ENCODE results near the gene KLF3.

Gene KLF3

GRCh38 chr4:38618505-38618904 is 45.5 kb upstream of the KLF3 start:
- TF ChIP-seq CTCF (IDR thresholded peaks at IDR 0.05; ENCODE audit: low read depth, low read length, poor library complexity, severe bottlenecking) (no peak), EZH2phosphoT487 (IDR thresholded peaks at IDR 0.05; ENCODE audit: borderline replicate concordance, low read length) (no peak)
- H3K79me2 ChIP-seq (ENCODE audit: control insufficient read depth, low read length): no peaks in the 10 kb centered on the region
- H3K27ac ChIP-seq (ENCODE audit: low read depth, low read length): no peak overlapping the region
- H3K36me3 ChIP-seq (ENCODE audit: control insufficient read depth, low read length): no peaks in the 10 kb centered on the region
- H3K4me3 ChIP-seq (ENCODE audit: low read length): no peak overlapping the region
- H3F3A ChIP-seq (ENCODE audit: control insufficient read depth, insufficient read depth): no peaks in the 10 kb centered on the region
- H3K9me2 ChIP-seq (replicated peaks; ENCODE audit: control insufficient read depth, low read length): no peaks in the 10 kb centered on the region
- H4K20me1 ChIP-seq (ENCODE audit: control insufficient read depth, insufficient read depth, low read depth, low read length): no peaks in the 10 kb centered on the region
- H3K4me2 ChIP-seq (ENCODE audit: low read length): no peak overlapping the region
- H3K9me3 ChIP-seq (ENCODE audit: control insufficient read depth, insufficient read depth, low read length): no peaks in the 10 kb centered on the region
- H3K4me1 ChIP-seq (ENCODE audit: control insufficient read depth, low read length): no peaks in the 10 kb centered on the region
- peaks cover 3% of the 10 kb centered on the region; the same call in 1 of the 2 replicates for H3K27me3 ChIP-seq (ENCODE audit: control insufficient read depth, low read length)

- Histone ChIP-seq H3K27ac (ENCODE audit: low read depth, low read length) (no peak overlapping the region), H3K79me2 (ENCODE audit: control insufficient read depth, low read length) (no peaks in the 10 kb centered on the region), H3K9me3 (ENCODE audit: control insufficient read depth, insufficient read depth, low read length) (no peaks in the 10 kb centered on the region), H3K36me3 (ENCODE audit: control insufficient read depth, low read length) (no peaks in the 10 kb centered on the region), H3F3A (ENCODE audit: control insufficient read depth, insufficient read depth) (no peaks in the 10 kb centered on the region), H4K20me1 (ENCODE audit: control insufficient read depth, insufficient read depth, low read depth, low read length) (no peaks in the 10 kb centered on the region), H3K4me1 (ENCODE audit: control insufficient read depth, low read length) (no peaks in the 10 kb centered on the region), H3K9me2 (replicated peaks; ENCODE audit: control insufficient read depth, low read length) (no peaks in the 10 kb centered on the region), H3K4me3 (ENCODE audit: low read length) (no peak overlapping the region), H3K4me2 (ENCODE audit: low read length) (no peak overlapping the region), H3K27me3 (ENCODE audit: control insufficient read depth, low read length) (peaks cover 3% of the 10 kb centered on the region; the same call in 1 of the 2 replicates)
- no peak for TF ChIP-seq EZH2phosphoT487 (IDR thresholded peaks at IDR 0.05; ENCODE audit: borderline replicate concordance, low read length)
- no peak for TF ChIP-seq CTCF (IDR thresholded peaks at IDR 0.05; ENCODE audit: low read depth, low read length, poor library complexity, severe bottlenecking)
Observed at GRCh38 chr4:38619316-38619715, 44.7 kb upstream of the KLF3 start.

GRCh38 chr4:38620065-38620464 is 43.9 kb upstream of the KLF3 start:
- Histone ChIP-seq H3K9me3 (ENCODE audit: control insufficient read depth, insufficient read depth, low read length) (no peaks in the 10 kb centered on the region), H3K4me1 (ENCODE audit: control insufficient read depth, low read length) (no peaks in the 10 kb centered on the region), H3K9me2 (replicated peaks; ENCODE audit: control insufficient read depth, low read length) (no peaks in the 10 kb centered on the region), H3K4me3 (ENCODE audit: low read length) (no peak overlapping the region), H4K20me1 (ENCODE audit: control insufficient read depth, insufficient read depth, low read depth, low read length) (no peaks in the 10 kb centered on the region), H3K79me2 (ENCODE audit: control insufficient read depth, low read length) (no peaks in the 10 kb centered on the region), H3K27ac (ENCODE audit: low read depth, low read length) (no peak overlapping the region), H3F3A (ENCODE audit: control insufficient read depth, insufficient read depth) (no peaks in the 10 kb centered on the region), H3K36me3 (ENCODE audit: control insufficient read depth, low read length) (no peaks in the 10 kb centered on the region), H3K27me3 (ENCODE audit: control insufficient read depth, low read length) (peaks cover 3% of the 10 kb centered on the region; the same call in 1 of the 2 replicates), H3K4me2 (ENCODE audit: low read length) (no peak overlapping the region)
- TF ChIP-seq CTCF (IDR thresholded peaks at IDR 0.05; ENCODE audit: low read depth, low read length, poor library complexity, severe bottlenecking) (no peak), EZH2phosphoT487 (IDR thresholded peaks at IDR 0.05; ENCODE audit: borderline replicate concordance, low read length) (no peak)
